T-helper 1 cell treated with Interleukin-12 subunit alpha and Interleukin-12 subunit beta and Interleukin-4 antibody, amounts not matched to agents 30 μg/mL and 1 μg/mL, for 36 hours (primary cell): ENCODE data around the gene FAM120A.

Experiments used
- H3K27ac Mint-ChIP-seq: one replicate; pipeline ENCODE4 v1.8.0; 2021; ENCODE audit warnings: mild to moderate bottlenecking, mixed read lengths
- H3K27me3 Mint-ChIP-seq: one replicate; pipeline ENCODE4 v1.8.0; 2021; ENCODE audit warnings: low read depth, mixed read lengths
- H3K36me3 Mint-ChIP-seq: one replicate; pipeline ENCODE4 v1.8.0; 2021; ENCODE audit warnings: low read depth, mixed read lengths
- H3K4me1 Mint-ChIP-seq: one replicate; pipeline ENCODE4 v1.8.0; 2021; ENCODE audit warnings: low read depth, mixed read lengths
- H3K4me3 Mint-ChIP-seq: one replicate; pipeline ENCODE4 v1.8.0; 2021; ENCODE audit warnings: mild to moderate bottlenecking, moderate library complexity, mixed read lengths
- H3K9me3 Mint-ChIP-seq: one replicate; pipeline ENCODE4 v1.8.0; 2021; ENCODE audit warnings: mixed read lengths

FAM120A gene

GRCh38 chr9:93460689-93461413 lies 9.4 kb downstream of the FAM120A start:
- Mint-ChIP-seq H3K27me3 (no peaks in the 10 kb centered on the region), H3K4me1 (peaks cover 76% of the 10 kb centered on the region), H3K4me3 (no peak overlapping the region), H3K9me3 (no peaks in the 10 kb centered on the region), H3K36me3 (peaks cover 25% of the 10 kb centered on the region), H3K27ac (peak overlapping the region; percentile 23)

- Mint-ChIP-seq H3K27ac (no peak overlapping the region), H3K27me3 (no peaks in the 10 kb centered on the region), H3K4me1 (peaks cover 76% of the 10 kb centered on the region), H3K36me3 (peaks cover 24% of the 10 kb centered on the region), H3K9me3 (no peaks in the 10 kb centered on the region), H3K4me3 (no peak overlapping the region)
Measured at GRCh38 chr9:93461414-93461743, 9.9 kb downstream of the FAM120A start.

DNA sequence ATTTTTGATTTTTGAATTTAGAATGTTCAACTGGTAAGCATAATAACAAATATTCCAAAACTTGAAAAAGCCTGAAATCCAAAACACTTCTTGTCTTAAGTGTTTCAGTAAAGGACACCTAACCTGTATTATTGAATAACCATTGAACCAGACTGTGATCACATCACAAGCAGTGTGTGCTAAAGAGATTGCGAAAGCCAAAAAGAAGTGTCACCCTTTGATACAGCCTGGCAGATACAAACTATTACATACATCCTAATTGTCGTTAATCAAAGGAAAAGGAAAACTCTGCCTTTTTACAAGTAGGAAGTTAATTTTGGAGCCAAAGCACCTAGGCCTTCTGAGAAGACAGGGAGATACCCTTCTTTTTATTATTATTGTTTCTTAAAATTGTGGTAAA lies 10.3 kb downstream of the FAM120A start:
- H3K4me1 Mint-ChIP-seq, result peaks cover 78% of the 10 kb centered on the region
- H3K9me3 Mint-ChIP-seq, result no peaks in the 10 kb centered on the region
- H3K36me3 Mint-ChIP-seq, result peaks cover 23% of the 10 kb centered on the region
- no peak overlapping the region for H3K27ac Mint-ChIP-seq
- H3K27me3 Mint-ChIP-seq, result no peaks in the 10 kb centered on the region
- H3K4me3 Mint-ChIP-seq, result no peak overlapping the region

DNA sequence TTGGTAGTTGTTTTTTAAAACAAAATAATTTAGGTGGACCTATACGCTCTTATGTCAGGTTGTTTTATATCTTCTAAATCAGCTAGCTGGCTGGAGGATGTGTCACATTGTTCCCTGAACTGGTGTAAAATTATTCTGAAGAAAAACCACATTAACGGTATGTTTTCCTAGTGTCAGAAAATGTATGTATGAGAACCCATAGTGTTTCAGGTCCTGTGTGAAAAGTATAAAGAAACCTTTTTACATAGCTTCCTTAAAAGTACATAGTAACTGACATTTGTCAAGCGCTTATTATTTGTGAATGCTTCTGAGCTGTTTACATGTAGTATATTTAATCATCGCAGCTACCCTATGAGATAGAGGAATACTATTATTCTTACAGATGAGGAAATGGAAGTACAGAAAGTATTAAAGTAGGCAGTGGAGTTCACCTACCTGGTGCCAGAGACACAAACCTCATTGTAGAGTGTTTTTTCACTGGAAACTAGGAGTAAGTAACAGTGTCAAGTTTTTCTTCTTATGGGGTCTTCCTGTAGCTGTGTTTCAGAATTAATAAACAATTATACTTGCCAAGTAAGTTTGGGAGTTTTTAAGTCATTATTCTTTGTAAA lies 12.3 kb downstream of the FAM120A start:
- Mint-ChIP-seq H3K9me3 (no peaks in the 10 kb centered on the region), H3K4me3 (peak overlapping the region; percentile 58)

GRCh38 chr9:93464395-93464794 lies 12.9 kb downstream of the FAM120A start:
- H3K27ac Mint-ChIP-seq, result peak overlapping the region; percentile 90
- no peaks in the 10 kb centered on the region for H3K9me3 Mint-ChIP-seq
- H3K4me1 Mint-ChIP-seq, result peaks cover 80% of the 10 kb centered on the region
- H3K27me3 Mint-ChIP-seq, result no peaks in the 10 kb centered on the region
- peaks cover 14% of the 10 kb centered on the region for H3K36me3 Mint-ChIP-seq
- peak overlapping the region; percentile 58 for H3K4me3 Mint-ChIP-seq

More for the DNA sequence above, 12.3 kb downstream of the FAM120A start:
- H3K36me3 Mint-ChIP-seq, result peaks cover 18% of the 10 kb centered on the region
- H3K27ac Mint-ChIP-seq, result peak overlapping the region; percentile 90
- H3K4me1 Mint-ChIP-seq, result peaks cover 80% of the 10 kb centered on the region
- no peaks in the 10 kb centered on the region for H3K27me3 Mint-ChIP-seq

GRCh38 chr9:93464876-93465275 lies 13.4 kb downstream of the FAM120A start:
- Mint-ChIP-seq H3K4me1 (peaks cover 75% of the 10 kb centered on the region), H3K36me3 (peaks cover 12% of the 10 kb centered on the region), H3K27me3 (no peaks in the 10 kb centered on the region), H3K4me3 (peak overlapping the region; percentile 58), H3K27ac (peak overlapping the region; percentile 90), H3K9me3 (no peaks in the 10 kb centered on the region)

DNA sequence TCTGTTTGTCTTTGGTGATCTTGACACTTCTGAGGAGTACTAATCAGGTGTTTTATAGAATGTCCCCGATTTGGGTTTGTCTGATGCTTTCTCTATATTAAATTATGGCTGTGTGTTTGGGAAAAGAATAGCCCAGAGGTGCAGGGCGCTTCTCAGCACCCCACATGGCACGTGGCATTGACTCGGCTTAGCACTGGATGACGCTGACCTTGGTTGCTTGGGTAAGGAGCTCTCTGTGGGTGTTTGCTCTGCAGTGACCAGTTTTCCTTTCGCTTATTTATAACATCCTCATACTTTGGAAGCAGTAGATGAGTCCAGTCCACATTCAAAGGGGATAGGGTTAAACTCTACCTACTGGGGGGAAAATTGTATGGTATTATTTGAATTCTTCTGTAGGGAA lies 14.4 kb downstream of the FAM120A start:
- peaks cover 76% of the 10 kb centered on the region for H3K4me1 Mint-ChIP-seq
- peaks cover 16% of the 10 kb centered on the region for H3K36me3 Mint-ChIP-seq
- no peaks in the 10 kb centered on the region for H3K27me3 Mint-ChIP-seq
- H3K9me3 Mint-ChIP-seq, result no peaks in the 10 kb centered on the region
- peak overlapping the region; percentile 60 for H3K27ac Mint-ChIP-seq
- H3K4me3 Mint-ChIP-seq, result peak overlapping the region; percentile 14

DNA sequence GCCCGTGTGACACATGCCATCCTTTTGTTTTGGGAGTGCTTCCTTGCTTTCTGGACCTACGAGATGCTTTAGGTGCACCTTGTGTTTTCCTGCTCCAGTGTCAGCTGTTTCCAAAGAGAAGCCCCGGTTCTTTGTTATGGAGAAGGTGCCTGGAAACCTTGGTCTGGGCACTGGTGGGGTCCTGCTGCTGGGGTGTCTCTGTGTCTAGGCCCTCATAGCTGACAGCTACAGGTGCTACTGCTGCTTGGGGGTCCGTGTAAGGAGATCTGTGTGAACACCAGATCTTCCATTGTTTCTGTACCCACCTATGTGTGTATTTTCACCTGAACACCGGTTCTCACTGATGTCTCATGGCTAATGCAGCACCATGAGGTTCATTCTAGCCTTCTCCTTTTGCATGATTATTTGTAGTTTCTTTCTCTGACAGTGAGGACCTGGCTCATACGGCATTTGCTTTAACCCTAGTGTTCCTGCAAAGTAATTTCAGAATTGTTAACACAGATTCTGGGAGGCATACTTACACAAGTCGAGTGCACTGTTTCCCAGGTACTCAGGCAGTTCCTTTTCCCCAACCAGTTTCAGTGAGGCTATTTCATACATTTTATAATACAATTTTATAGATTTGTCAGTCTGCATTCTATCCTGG lies 15.1 kb downstream of the FAM120A start:
- H3K4me3 Mint-ChIP-seq, result no peak overlapping the region
- no peaks in the 10 kb centered on the region for H3K27me3 Mint-ChIP-seq
- H3K9me3 Mint-ChIP-seq, result no peaks in the 10 kb centered on the region
- H3K36me3 Mint-ChIP-seq, result peaks cover 17% of the 10 kb centered on the region
- peak overlapping the region; percentile 60 for H3K27ac Mint-ChIP-seq
- peaks cover 78% of the 10 kb centered on the region for H3K4me1 Mint-ChIP-seq

DNA sequence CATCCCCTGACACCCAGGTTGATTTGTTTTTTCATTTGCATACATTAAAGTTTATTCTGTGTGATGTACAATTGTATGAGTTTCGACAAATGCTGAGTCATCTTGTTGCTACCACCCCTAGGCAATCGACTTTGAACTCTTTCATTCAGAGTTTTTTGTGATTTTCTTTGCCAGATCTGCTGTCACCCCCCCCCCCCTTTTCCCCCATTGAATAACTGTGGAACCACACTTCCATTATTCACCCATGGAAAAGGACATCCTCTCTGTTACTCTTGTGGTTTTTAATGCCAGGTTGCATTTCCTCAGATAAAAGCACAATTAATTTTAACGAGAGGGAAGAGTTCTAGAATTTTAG lies 15.6 kb downstream of the FAM120A start:
- H3K36me3 Mint-ChIP-seq, result peaks cover 17% of the 10 kb centered on the region
- H3K27ac Mint-ChIP-seq, result peak overlapping the region; percentile 49
- no peaks in the 10 kb centered on the region for H3K27me3 Mint-ChIP-seq
- H3K4me3 Mint-ChIP-seq, result peak overlapping the region; percentile 14
- H3K9me3 Mint-ChIP-seq, result no peaks in the 10 kb centered on the region
- H3K4me1 Mint-ChIP-seq, result peaks cover 74% of the 10 kb centered on the region

GRCh38 chr9:93467462-93467861 lies 16.0 kb downstream of the FAM120A start:
- peak overlapping the region; percentile 34 for H3K27ac Mint-ChIP-seq

GRCh38 chr9:93468763-93469456 lies 17.4 kb downstream of the FAM120A start:
- Mint-ChIP-seq H3K36me3 (peaks cover 16% of the 10 kb centered on the region), H3K27ac (peak overlapping the region; percentile 41), H3K4me1 (peaks cover 63% of the 10 kb centered on the region), H3K27me3 (no peaks in the 10 kb centered on the region), H3K4me3 (peak overlapping the region; percentile 33), H3K9me3 (no peaks in the 10 kb centered on the region)

More at GRCh38 chr9:93467462-93467861, 16.0 kb downstream of the FAM120A start:
- Mint-ChIP-seq H3K9me3 (no peaks in the 10 kb centered on the region), H3K4me1 (peaks cover 76% of the 10 kb centered on the region), H3K27me3 (no peaks in the 10 kb centered on the region), H3K4me3 (peak overlapping the region; percentile 14), H3K36me3 (peaks cover 20% of the 10 kb centered on the region)

GRCh38 chr9:93470391-93470790 lies 18.9 kb downstream of the FAM120A start:
- H3K4me3 Mint-ChIP-seq, result no peak overlapping the region
- H3K36me3 Mint-ChIP-seq, result peaks cover 22% of the 10 kb centered on the region
- H3K27ac Mint-ChIP-seq, result peak overlapping the region; percentile 2
- no peaks in the 10 kb centered on the region for H3K9me3 Mint-ChIP-seq
- no peaks in the 10 kb centered on the region for H3K27me3 Mint-ChIP-seq
- H3K4me1 Mint-ChIP-seq, result peaks cover 54% of the 10 kb centered on the region

- Mint-ChIP-seq H3K4me1 (peaks cover 53% of the 10 kb centered on the region), H3K36me3 (peaks cover 24% of the 10 kb centered on the region), H3K9me3 (no peaks in the 10 kb centered on the region), H3K4me3 (no peak overlapping the region), H3K27ac (no peak overlapping the region), H3K27me3 (no peaks in the 10 kb centered on the region)
Measured at GRCh38 chr9:93471124-93471523, 19.6 kb downstream of the FAM120A start.

GRCh38 chr9:93473411-93473810 lies 21.9 kb downstream of the FAM120A start:
- H3K4me1 Mint-ChIP-seq, result peaks cover 33% of the 10 kb centered on the region
- H3K27me3 Mint-ChIP-seq, result no peaks in the 10 kb centered on the region
- H3K36me3 Mint-ChIP-seq, result peaks cover 31% of the 10 kb centered on the region
- no peak overlapping the region for H3K4me3 Mint-ChIP-seq
- H3K27ac Mint-ChIP-seq, result no peak overlapping the region
- H3K9me3 Mint-ChIP-seq, result no peaks in the 10 kb centered on the region
